Neutrophil (primary cell): Measurements from ENCODE around the gene STMN3.

Experiments
- H3K27ac ChIP-seq: fragments of 200-600 bp; sonication (generic); 2 replicates; pipeline ENCODE4 v1.5.1; 2016; ENCODE audit warnings: mild to moderate bottlenecking, moderate library complexity
- H3K27me3 ChIP-seq: fragments of 200-600 bp; sonication (generic); 2 replicates; pipeline ENCODE4 v1.6.0; 2016; ENCODE audit warnings: mild to moderate bottlenecking
- H3K36me3 ChIP-seq: fragments of 200-600 bp; sonication (generic); 2 replicates; pipeline ENCODE4 v1.5.1; 2017
- H3K4me1 ChIP-seq, 2 experiments: fragments of 200-600 bp in 1 of 2; sonication (generic) in 1 of 2; 1 replicate in 1 of 2; 2 replicates in 1 of 2; pipeline versions ENCODE4 v1.5.1 to v1.6.1; 2013 to 2016; ENCODE audit warnings: low read depth in 1 of 2, low read length in 1 of 2, mild to moderate bottlenecking in 1 of 2, moderate library complexity in 1 of 2; ENCODE audit not compliant: control insufficient read depth in 1 of 2, insufficient read depth in 1 of 2
- H3K4me3 ChIP-seq, 2 experiments: fragments of 200-600 bp in 1 of 2; sonication (generic) in 1 of 2; 1 replicate in 1 of 2; 2 replicates in 1 of 2; pipeline ENCODE4 v1.5.1; 2013 to 2016; ENCODE audit warnings: low read depth in 1 of 2, low read length in 1 of 2, mild to moderate bottlenecking in 1 of 2, moderate library complexity in 1 of 2
- H3K9me3 ChIP-seq: fragments of 200-600 bp; sonication (generic); 2 replicates; pipeline ENCODE4 v1.5.1; 2016
- CTCF ChIP-seq: fragments of 200-600 bp; sonication (generic); IDR thresholded peaks from 2 replicates; pipeline ENCODE4 v1.5.1; 2016; ENCODE audit warnings: antibody characterized with exemption

Gene STMN3

DNA sequence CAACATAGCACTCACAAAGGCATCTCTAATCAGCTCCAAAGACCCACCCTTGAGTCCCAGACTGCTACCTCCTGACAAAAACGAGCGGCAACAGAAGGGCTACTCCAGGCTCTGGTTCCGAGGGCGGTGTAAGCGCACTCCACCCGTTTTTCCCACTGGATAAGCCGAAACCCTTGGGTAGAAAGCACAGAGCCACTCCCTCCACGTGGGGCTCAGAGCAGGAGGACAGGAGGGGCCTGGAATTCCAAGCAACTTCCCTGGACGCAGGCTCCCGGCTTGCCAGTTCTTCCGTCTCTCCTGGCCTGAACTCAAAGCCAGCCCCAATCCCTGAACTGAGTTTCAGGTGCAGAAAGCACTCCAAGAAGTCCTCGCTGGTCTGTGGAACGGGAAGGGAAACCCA, 33.7 kb downstream of the STMN3 start:
- peaks cover 43% of the 10 kb centered on the region for H3K36me3 ChIP-seq
- no peak overlapping the region for H3K4me3 ChIP-seq
- H3K9me3 ChIP-seq: no peaks in the 10 kb centered on the region
- no peaks in the 10 kb centered on the region for H3K4me1 ChIP-seq
- no peak for TF ChIP-seq CTCF
- H3K27me3 ChIP-seq: no peaks in the 10 kb centered on the region
- H3K27ac ChIP-seq: no peak overlapping the region

DNA sequence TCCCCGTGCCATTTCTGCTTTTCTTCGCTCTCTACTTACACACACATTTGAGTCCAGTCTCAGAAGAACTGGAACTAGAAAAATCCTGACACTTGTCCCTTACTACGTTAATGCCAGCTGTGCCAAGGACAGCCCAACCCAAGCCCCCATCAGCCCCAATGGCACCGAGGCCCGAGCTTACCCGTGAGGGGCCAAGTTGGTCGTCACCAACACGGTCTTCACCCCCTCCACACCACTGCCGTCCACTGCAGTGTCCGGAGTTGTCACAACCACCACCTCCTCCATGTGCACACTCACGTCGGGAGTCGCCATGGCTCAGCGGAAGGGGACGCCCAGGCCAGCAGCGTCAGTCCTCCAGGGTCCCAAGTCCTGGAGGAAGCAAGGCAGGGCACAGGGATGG, 34.1 kb downstream of the STMN3 start:
- no peak overlapping the region for H3K27ac ChIP-seq
- no peaks in the 10 kb centered on the region for H3K4me1 ChIP-seq
- TF ChIP-seq CTCF: no peak
- H3K36me3 ChIP-seq: peaks cover 43% of the 10 kb centered on the region
- no peaks in the 10 kb centered on the region for H3K27me3 ChIP-seq
- H3K4me3 ChIP-seq: no peak overlapping the region
- no peaks in the 10 kb centered on the region for H3K9me3 ChIP-seq

DNA sequence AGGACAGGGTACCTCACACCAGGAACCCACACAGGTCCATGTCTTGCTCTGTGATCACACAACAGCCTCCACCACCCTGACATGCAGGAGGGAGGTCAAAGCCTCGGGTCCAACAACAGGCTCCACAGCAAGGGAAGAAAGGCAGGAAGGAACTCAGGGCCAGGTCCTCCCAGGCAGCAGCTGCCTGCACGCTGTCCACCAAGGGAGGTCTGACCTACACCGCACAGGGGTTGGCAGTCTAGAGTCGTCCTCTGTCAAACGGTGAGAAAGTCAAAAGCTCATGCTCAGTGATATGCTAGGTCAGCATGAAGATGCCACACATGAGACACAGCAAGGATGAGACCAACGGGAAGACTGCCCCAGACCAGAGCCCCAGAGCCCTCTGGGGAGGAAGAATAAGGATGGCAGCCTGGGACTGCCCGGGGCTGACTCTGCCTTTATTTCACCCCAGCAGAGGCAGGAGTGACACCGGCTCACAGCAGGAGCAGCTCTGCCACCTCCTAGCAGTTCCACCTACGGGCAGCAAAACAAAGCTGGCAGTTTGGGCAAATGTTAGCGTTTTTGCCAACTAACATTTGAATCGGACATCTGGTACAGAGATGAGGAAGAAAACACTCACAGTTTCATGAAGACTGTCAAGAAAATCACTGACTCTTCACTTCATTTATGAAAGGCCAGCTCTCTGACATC, 34.8 kb downstream of the STMN3 start:
- no peak for TF ChIP-seq CTCF
- H3K36me3 ChIP-seq: peaks cover 43% of the 10 kb centered on the region

DNA sequence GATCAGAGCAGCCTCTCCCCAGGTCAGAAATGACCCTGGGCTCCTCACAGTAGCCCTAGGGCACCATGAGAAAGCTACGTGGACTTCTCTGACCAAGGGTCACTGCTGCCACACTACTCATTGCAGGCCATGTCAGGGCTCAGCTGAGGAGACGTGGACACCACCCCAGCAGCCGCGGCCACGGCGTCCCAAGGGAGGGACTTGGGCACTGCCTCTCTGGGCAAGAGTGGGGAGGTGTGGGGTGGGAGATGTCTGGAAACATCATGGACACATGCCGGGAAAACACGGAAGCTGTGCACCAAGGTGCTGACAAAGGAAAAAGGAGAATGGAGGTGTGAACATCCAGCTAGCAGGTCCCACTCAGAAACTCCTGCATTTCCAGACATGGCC, 35.4 kb downstream of the STMN3 start:
- Histone ChIP-seq H3K9me3 (no peaks in the 10 kb centered on the region), H3K4me1 (peaks cover 11% of the 10 kb centered on the region in 2 experiments), H3K4me3 (no peak overlapping the region), H3K36me3 (peaks cover 43% of the 10 kb centered on the region), H3K27ac (no peak overlapping the region), H3K27me3 (no peaks in the 10 kb centered on the region)
- TF ChIP-seq CTCF: no peak

More for the DNA sequence above, 34.8 kb downstream of the STMN3 start:
- H3K27ac ChIP-seq: no peak overlapping the region
- H3K4me1 ChIP-seq: peaks cover 5 to 6% of the 10 kb centered on the region in 2 experiments
- H3K4me3 ChIP-seq: no peak overlapping the region
- no peaks in the 10 kb centered on the region for H3K9me3 ChIP-seq
- no peaks in the 10 kb centered on the region for H3K27me3 ChIP-seq

DNA sequence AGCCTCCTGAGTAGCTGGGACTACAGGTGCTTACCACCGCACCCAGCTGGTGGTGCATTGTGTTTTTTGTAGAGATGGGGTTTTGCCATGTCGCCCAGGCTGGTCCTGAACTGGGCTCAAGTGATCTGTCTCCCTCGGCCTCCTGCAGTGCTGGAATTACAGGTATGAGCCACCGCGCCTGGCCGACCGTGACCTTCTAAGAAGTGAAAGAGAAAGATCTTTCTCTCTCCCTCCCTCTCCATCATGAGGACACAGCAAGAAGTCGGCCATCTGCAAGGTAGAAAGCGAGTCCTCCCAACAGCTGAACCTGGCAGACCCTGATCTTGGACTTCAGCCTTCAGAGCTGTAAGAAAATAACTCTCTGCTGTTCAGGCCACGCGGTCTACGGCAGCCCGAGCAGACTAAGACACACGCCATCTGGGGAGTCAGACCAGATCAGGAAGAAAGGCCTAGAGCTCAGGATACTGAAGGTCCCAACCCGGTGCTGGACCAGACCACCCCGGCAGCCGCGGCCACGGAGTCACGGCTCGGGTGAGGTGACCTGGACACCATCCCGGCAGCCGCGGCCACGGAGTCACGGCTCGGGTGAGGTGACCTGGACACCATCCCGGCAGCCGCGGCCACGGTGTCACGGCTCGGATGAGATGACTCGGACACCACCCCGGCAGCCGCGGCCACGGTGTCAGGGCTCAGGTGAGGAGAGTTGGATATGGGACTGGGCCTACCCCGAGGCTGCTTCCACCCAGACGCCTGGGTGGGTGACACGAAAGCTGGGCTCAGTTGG, 35.9 kb downstream of the STMN3 start:
- H3K9me3 ChIP-seq: no peaks in the 10 kb centered on the region
- H3K27ac ChIP-seq: no peak overlapping the region
- H3K4me1 ChIP-seq: peaks cover 17% of the 10 kb centered on the region in 2 experiments
- no peak overlapping the region for H3K4me3 ChIP-seq
- no peaks in the 10 kb centered on the region for H3K27me3 ChIP-seq
- H3K36me3 ChIP-seq: peaks cover 43% of the 10 kb centered on the region
- no peak for TF ChIP-seq CTCF
